OCI-LY3 (cell line): ENCODE results near the gene RPL38.

ENCODE experiments used
- H2AFZ ChIP-seq: fragments of 200-600, 300-600 bp; shearing (Covaris generic); 2 replicates; pipeline ENCODE4 v1.6.0; 2014; ENCODE audit warnings: antibody characterized with exemption, low read depth, low read length
- H3K27ac ChIP-seq: fragments of 200-600, 300-600 bp; sonication (generic); 2 replicates; pipeline ENCODE4 v1.5.1; 2014; ENCODE audit warnings: mild to moderate bottlenecking, low read length, moderate library complexity, mixed read lengths
- H3K27me3 ChIP-seq: fragments of 200-600, 300-600 bp; sonication (generic); 2 replicates; pipeline ENCODE4 v1.6.1; 2014; ENCODE audit warnings: low read depth, low read length, mixed read lengths
- H3K36me3 ChIP-seq: fragments of 200-600, 300-600 bp; sonication (generic); replicated peaks from 2 replicates; pipeline ENCODE3; 2014; ENCODE audit warnings: low read depth, low read length, mixed read lengths
- H3K4me1 ChIP-seq: fragments of 300-600, 200-600 bp; sonication (generic); 2 replicates; pipeline ENCODE4 v1.6.1; 2014; ENCODE audit warnings: low read length, mixed read lengths
- H3K4me2 ChIP-seq: fragments of 200-600, 300-600 bp; sonication (generic); 2 replicates; pipeline ENCODE4 v1.6.1; 2014; ENCODE audit warnings: low read length, mixed read lengths
- H3K4me3 ChIP-seq: fragments of 300-600, 200-600 bp; sonication (generic); 2 replicates; pipeline ENCODE4 v1.5.1; 2014; ENCODE audit warnings: antibody characterized with exemption, mild to moderate bottlenecking, low read length, moderate library complexity
- H3K79me2 ChIP-seq: fragments of 300-600, 200-600 bp; shearing (Covaris generic); 2 replicates; pipeline ENCODE4 v1.6.1; 2014; ENCODE audit warnings: mild to moderate bottlenecking, low read length, mixed read lengths
- H3K9ac ChIP-seq: fragments of 300-600, 200-600 bp; shearing (Covaris generic); 2 replicates; pipeline ENCODE4 v1.6.0; 2014; ENCODE audit warnings: mild to moderate bottlenecking, low read length, moderate library complexity
- H3K9me3 ChIP-seq: fragments of 200-600, 300-600 bp; shearing (Covaris generic); 2 replicates; pipeline ENCODE4 v1.6.1; 2014; ENCODE audit warnings: low read length, mixed read lengths; ENCODE audit not compliant: insufficient read depth
- H4K20me1 ChIP-seq: fragments of 200-600, 300-600 bp; sonication (generic); 2 replicates; pipeline ENCODE4 v1.6.1; 2016; ENCODE audit warnings: low read length, mixed read lengths; ENCODE audit not compliant: insufficient read depth
- CTCF ChIP-seq: fragments of 200-600, 300-600 bp; sonication (generic); IDR thresholded peaks from 2 replicates; pipeline ENCODE4 v1.5.1; 2014; ENCODE audit warnings: antibody characterized with exemption, low read length, low read depth
- EZH2phosphoT487 ChIP-seq: fragments of 200-600 bp; shearing (Covaris generic); IDR thresholded peaks from 2 replicates; pipeline ENCODE4 v1.6.1; 2018; ENCODE audit warnings: antibody characterized with exemption, mixed run types, low read depth

Gene RPL38

GRCh38 chr17:74203439-74204240 lies at the start of gene RPL38:
RPL38 (plus strand) TSS chr17:74203678; CDS start chr17:74203956, 278 bp downstream.
- Histone ChIP-seq H3K4me3 (peak within 1 kb of the TSS; percentile 100), H4K20me1 (peaks cover 36% of the 10 kb centered on the region), H2AFZ (peak within 1 kb of the TSS; percentile 94), H3K79me2 (peaks cover 51% of the 10 kb centered on the region), H3K27me3 (peaks cover 10% of the 10 kb centered on the region), H3K9ac (peak within 1 kb of the TSS; percentile 99), H3K4me1 (peaks cover 15% of the 10 kb centered on the region), H3K27ac (peak within 1 kb of the TSS; percentile 50), H3K4me2 (peak within 1 kb of the TSS; percentile 92), H3K9me3 (no peaks in the 10 kb centered on the region), H3K36me3 (peaks cover 36% of the 10 kb centered on the region)
- TF ChIP-seq EZH2phosphoT487 (no peak), CTCF (peak; percentile 85)

- Histone ChIP-seq H2AFZ (no peak overlapping the region), H3K27me3 (no peaks in the 10 kb centered on the region; the same call in 1 of the 2 replicates), H3K79me2 (no peaks in the 10 kb centered on the region), H3K4me1 (peaks cover 9% of the 10 kb centered on the region), H3K36me3 (no peaks in the 10 kb centered on the region), H3K4me2 (no peak overlapping the region), H4K20me1 (no peaks in the 10 kb centered on the region), H3K4me3 (no peak overlapping the region), H3K9ac (no peak overlapping the region), H3K27ac (no peak overlapping the region), H3K9me3 (no peaks in the 10 kb centered on the region)
- TF ChIP-seq CTCF (no peak), EZH2phosphoT487 (no peak)
These were observed 49.6 kb upstream of the RPL38 start for GRCh38 chr17:74153821-74154430.

- H3K4me2 ChIP-seq, result no peak overlapping the region
- no peaks in the 10 kb centered on the region for H4K20me1 ChIP-seq
- H3K4me3 ChIP-seq, result no peak overlapping the region
- H2AFZ ChIP-seq, result no peak overlapping the region
- no peaks in the 10 kb centered on the region for H3K36me3 ChIP-seq
- H3K27ac ChIP-seq, result no peak overlapping the region
- TF ChIP-seq CTCF (no peak), EZH2phosphoT487 (no peak)
- peaks cover 9% of the 10 kb centered on the region for H3K4me1 ChIP-seq
- no peaks in the 10 kb centered on the region; the same call in 1 of the 2 replicates for H3K27me3 ChIP-seq
- no peaks in the 10 kb centered on the region for H3K9me3 ChIP-seq
- H3K79me2 ChIP-seq, result no peaks in the 10 kb centered on the region
- no peak overlapping the region for H3K9ac ChIP-seq
These were observed 46.6 kb upstream of the RPL38 start for GRCh38 chr17:74156878-74157277.

- H3K36me3 ChIP-seq, result no peaks in the 10 kb centered on the region
- no peak overlapping the region for H3K4me3 ChIP-seq
- H3K27me3 ChIP-seq, result no peaks in the 10 kb centered on the region; the same call in 1 of the 2 replicates
- H3K79me2 ChIP-seq, result no peaks in the 10 kb centered on the region
- no peaks in the 10 kb centered on the region for H4K20me1 ChIP-seq
- TF ChIP-seq CTCF, result no peak
- no peak for TF ChIP-seq EZH2phosphoT487
- H2AFZ ChIP-seq, result no peak overlapping the region
- no peak overlapping the region for H3K27ac ChIP-seq
- peaks cover 9% of the 10 kb centered on the region for H3K4me1 ChIP-seq
- H3K4me2 ChIP-seq, result no peak overlapping the region
- no peaks in the 10 kb centered on the region for H3K9me3 ChIP-seq
- H3K9ac ChIP-seq, result no peak overlapping the region
These were observed 46.1 kb upstream of the RPL38 start for GRCh38 chr17:74157366-74157765.
